GM12873 (cell line): ENCODE data around the gene ZNF414.

Source experiments
- CTCF ChIP-seq: IDR thresholded peaks from 2 replicates; pipeline ENCODE4 v1.5.1; 2012; ENCODE audit warnings: low read depth, mild to moderate bottlenecking, moderate library complexity, low read length, control low read depth; ENCODE audit not compliant: insufficient read depth; ENCODE audit errors: missing control alignments

Gene ZNF414

GRCh38 chr19:8513687-8514504 lies at the start of gene ZNF414:
Gene ZNF414, minus strand, starts transcription at chr19:8514167. Its CDS starts 121 bp downstream, at chr19:8514046.
- no peak for TF ChIP-seq CTCF

- TF ChIP-seq CTCF = no peak
These were observed 47.3 kb upstream of the ZNF414 start for GRCh38 chr19:8561075-8561764.

GRCh38 chr19:8558325-8558724 lies 44.4 kb upstream of the ZNF414 start:
- TF ChIP-seq CTCF = no peak

GRCh38 chr19:8557642-8558238 lies 43.8 kb upstream of the ZNF414 start:
- TF ChIP-seq CTCF = no peak

- no peak for TF ChIP-seq CTCF
These were observed 38.8 kb upstream of the ZNF414 start for GRCh38 chr19:8552810-8553209.

GRCh38 chr19:8550070-8550469 lies 36.1 kb upstream of the ZNF414 start:
- no peak for TF ChIP-seq CTCF

- no peak for TF ChIP-seq CTCF
These were observed 31.8 kb upstream of the ZNF414 start for GRCh38 chr19:8545743-8546142.
